Esophagus squamous epithelium (tissue), 4 donors: ENCODE measurements around the gene TESMIN.

Source experiments
- POLR2A ChIP-seq, 4 donors: fragments of 450-650 bp; IDR thresholded peaks; one replicate each; pipeline ENCODE4 v1.6.1; 2017; ENCODE audit warnings: antibody characterized with exemption in 4 of 4, mild to moderate bottlenecking in 4 of 4, moderate library complexity in 3 of 4
- TF ChIP-seq, protein P1 (sequence below), 6 experiments: fragments of 450-650 bp in 4 of 6; fragments of 200-600 bp in 2 of 6; sonication (generic) in 2 of 6; IDR thresholded peaks; one replicate each; pipeline ENCODE4 v1.5.1; 2016 to 2019; ENCODE audit warnings: antibody characterized with exemption in 6 of 6, mild to moderate bottlenecking in 4 of 6, moderate library complexity in 4 of 6

- TF ChIP-seq, protein P1, sequence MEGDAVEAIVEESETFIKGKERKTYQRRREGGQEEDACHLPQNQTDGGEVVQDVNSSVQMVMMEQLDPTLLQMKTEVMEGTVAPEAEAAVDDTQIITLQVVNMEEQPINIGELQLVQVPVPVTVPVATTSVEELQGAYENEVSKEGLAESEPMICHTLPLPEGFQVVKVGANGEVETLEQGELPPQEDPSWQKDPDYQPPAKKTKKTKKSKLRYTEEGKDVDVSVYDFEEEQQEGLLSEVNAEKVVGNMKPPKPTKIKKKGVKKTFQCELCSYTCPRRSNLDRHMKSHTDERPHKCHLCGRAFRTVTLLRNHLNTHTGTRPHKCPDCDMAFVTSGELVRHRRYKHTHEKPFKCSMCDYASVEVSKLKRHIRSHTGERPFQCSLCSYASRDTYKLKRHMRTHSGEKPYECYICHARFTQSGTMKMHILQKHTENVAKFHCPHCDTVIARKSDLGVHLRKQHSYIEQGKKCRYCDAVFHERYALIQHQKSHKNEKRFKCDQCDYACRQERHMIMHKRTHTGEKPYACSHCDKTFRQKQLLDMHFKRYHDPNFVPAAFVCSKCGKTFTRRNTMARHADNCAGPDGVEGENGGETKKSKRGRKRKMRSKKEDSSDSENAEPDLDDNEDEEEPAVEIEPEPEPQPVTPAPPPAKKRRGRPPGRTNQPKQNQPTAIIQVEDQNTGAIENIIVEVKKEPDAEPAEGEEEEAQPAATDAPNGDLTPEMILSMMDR (IDR thresholded peaks at IDR 0.05) = no peak
- no peak for TF ChIP-seq POLR2A (IDR thresholded peaks at IDR 0.05)
Observed at GRCh38 chr11:68761801-68762200, 10.5 kb upstream of the TESMIN start.
